Activated CD4-positive, alpha-beta T cell treated with anti-CD3 and anti-CD28 coated beads, Interleukin-2, amount 50 U/mL, for 1 hour (primary cell): ENCODE data around the gene RHBDD3.

ENCODE experiments used
- DNase-seq: peaks from one replicate; pipeline ENCODE4 v3.0.0-alpha.2; 2020

The RHBDD3 gene

DNA sequence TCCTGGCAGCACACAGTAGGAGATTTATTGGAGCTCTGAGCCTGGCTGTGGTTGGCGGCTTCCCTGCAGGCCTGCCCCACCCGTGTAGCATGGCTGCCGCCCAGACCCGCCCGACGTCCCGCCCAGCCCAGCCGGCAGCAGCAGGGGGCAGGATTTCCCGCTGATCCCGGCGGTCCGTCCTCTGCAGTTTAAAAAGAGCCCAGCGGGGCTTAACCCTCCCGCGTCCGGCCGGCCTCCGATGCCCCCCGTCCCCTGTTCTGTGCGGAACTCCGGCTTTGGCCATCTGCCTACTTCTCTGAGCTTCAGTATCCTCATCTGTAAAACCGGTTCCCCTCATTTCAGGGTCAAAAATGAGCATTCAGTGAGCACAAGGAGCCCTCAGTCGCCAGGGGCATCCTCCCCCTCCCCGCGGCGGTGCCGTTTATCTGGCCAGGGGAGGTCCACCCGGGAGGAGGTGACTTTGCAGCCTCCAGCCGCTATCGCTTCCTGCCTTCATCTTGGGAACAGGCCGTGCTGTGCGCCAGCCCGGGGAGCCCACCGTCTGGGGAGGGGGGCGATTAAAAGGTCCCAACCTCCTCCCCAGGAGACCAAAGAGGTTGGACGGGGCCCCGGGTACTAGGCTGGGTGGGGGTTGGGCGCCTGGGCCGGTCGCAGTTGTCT, 38.5 kb upstream of the RHBDD3 start, which contains the start of gene GAS2L1:
Gene GAS2L1 (plus strand): TSS at position 476 of the 660 bp plus-strand sequence. CDS start 1,456 bp downstream, outside the sequence.
- DNase-seq: peak; percentile 29

DNA sequence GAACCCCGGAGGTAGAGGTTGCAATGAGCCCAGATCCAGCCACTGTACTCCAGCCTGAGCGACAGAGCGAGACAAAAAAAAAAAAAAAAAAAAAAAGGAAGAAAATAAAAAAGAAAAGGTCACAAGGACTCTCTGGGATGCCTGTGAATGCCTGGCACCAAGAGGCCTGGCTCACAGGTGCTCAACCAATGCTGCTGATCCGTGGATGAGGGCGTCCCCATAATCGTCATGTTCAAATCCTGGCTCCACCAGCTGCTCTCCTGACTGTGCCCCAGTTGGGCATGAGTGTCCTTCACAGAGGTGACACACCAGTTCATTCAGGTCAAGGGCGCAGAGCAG, 38.0 kb upstream of the RHBDD3 start:
- DNase-seq: no peak

DNA sequence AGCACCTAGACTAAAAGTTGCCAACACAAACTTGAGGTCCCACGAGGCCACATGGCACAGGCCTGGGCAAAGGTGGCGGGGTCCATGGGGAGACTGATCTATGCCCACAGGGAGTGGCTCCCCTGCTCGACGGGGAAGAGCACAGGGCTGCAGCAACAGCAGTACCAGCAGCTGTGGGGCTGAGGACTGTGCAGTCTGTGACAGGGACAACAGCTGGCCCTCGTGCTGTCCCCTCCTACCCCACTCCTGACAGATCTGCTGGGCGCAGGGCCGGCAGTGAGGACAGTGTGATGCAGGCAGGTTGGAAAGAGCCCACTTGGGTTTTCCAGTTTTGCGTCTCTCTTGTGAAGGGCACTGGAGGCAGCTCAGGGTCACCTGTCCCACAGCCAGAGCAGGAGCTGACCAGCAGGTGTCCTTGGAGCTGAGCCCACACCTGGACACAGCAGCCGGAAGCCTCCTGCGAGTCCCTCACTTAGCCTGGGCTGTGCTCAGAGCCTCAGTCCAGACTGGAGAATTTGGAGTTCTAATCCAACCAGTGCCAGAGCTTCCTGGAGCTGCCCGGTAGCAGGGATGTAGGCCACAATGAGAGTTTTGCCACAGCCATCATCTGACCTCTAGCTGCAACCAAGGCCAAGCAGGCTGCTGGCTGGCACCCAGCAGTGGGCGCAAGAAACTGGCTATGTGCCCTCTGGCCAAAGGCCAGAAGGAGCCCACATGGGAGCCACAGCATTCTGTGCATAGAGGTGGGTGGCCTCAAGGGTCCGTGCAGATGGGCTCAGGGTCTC, 35.1 kb upstream of the RHBDD3 start:
- DNase-seq: no peak

DNA sequence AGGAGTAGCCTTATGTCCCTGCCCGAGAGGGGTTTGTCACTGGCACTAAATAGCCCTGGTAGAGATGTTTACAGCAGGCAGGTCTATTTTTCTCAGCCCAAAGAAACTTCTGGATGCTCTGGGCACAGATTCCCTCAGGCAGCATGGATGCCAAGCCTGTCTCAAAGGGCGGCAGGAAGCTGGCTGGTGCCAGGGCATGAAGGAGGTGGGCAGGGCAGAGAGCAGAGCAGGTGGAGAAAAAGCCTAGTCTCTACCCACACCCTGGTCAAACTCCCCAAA, 34.6 kb upstream of the RHBDD3 start:
- no peak for DNase-seq

DNA sequence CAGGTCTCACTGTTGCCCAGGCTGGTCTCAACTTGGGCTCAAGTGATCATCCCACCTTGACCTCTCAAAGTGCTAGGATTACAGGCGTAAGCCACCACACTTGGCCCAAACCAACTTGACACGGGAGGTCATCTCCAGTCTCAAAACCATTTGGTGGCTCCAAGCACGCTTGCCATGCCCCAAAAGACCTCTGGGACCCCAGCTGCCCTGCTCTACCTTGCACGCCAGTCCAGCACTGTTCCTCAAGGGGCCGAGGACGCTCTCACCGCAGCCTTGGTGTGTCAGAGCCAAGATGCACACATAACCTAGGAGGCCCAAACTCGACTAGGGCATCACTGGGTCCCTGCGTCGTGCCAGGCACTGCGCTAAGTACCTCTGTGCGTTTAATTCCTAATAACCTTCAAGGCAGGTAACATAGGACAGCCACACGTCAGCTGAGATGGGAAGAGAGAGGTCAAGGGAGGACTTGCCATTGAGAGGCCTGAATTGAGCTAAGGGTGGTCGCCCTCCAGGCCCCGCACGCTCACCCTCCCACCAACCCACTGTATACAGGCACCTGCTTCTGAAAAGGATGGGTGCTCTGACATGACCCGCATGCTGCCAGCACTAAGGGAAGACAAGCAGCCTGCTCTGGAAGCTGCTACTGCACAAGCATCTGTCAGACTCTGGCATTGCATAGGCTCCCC, 34.1 kb upstream of the RHBDD3 start:
- DNase-seq: no peak

DNA sequence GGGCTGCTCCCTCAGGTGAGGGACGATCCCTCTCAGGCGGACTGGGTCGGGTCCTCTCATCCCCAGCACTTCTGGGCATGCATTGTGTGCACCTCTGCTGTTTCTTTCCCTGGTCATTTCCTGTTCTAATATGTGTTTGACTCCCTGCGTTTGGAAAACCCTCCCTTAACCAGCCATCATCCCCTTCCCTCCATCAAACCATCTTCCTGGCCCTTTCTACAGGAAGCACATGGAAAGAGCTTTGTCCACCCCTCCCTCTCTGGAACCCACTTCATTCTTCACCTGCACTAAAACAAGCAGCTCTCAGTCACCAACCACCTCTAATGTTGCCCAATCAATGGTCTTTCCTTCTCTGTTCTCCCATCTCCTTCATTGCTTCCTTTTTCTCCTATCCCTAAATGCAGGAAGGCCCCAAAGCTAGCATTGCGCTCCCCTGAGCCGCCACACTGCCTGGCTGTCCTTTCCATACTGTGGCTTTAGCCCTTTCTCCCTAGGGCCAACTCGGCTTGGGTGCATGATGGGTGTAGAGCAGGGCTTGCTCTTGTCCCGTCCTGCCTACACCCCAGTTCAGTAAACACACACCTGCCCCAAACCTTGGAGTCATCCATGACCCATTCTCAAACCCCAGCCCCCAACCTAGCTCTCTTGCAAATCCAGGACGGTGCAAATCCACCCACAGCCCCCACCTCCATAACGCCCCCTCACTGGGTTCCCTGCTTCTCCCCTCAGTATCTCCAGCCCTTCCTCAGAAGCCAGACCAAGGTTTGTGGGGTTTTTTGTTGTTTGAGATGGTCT, 33.2 kb upstream of the RHBDD3 start:
- no peak for DNase-seq

DNA sequence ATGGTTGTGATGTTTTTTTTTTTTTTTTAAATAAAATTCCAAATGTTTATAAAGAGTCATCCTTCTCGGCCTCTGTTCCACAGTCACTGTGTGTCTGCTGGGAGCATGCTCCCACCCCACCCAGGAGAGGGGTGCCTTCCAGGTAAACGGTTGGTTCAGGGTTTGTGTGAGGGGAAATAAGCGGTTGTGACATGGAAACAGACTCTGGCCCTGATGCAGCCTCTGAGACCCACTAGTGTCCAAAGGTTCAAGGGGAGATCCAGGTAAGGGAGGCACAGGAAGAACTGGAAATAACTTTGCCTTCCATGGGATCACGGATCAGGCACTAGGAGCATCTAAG, 32.7 kb upstream of the RHBDD3 start:
- DNase-seq: no peak

DNA sequence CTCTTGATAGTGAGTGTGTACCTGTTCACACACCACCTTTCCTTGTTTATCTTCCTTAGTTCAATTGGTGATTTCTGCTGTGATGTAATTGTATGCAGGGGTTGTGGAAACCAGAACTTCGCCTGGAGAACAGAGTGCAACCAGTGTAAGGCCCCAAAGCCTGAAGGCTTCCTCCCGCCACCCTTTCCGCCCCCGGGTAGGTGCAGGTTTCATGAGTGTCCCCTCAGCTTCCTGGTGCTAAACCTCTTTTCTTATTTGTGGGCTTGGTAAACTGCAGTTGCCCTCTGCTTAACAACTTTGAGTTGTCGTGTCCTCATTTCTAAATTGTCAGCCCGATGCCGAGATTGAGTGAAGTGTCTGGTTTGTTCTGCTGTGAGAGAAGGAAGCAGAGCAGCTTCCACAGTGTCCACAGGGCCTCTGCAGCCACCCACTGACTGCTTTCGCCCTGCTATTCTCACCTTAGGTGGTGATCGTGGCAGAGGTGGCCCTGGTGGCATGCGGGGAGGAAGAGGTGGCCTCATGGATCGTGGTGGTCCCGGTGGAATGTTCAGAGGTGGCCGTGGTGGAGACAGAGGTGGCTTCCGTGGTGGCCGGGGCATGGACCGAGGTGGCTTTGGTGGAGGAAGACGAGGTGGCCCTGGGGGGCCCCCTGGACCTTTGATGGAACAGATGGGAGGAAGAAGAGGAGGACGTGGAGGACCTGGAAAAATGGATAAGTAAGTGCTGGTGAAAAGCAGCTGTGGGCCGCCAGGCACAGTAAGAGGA, 31.5 kb upstream of the RHBDD3 start:
- no peak for DNase-seq

DNA sequence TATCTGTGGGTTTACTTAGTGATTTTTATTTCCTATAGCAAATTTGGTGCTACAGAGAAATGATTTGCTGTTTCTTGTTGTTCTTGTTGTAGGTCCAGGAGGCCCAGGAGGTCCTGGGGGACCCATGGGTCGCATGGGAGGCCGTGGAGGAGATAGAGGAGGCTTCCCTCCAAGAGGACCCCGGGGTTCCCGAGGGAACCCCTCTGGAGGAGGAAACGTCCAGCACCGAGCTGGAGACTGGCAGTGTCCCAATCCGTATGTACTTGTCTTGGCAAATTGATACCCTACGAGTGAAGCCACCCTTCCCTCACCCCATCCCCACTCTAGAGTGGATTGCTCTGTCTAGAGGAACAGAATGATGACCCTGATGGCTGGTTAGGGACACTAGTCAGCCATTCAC, 30.9 kb upstream of the RHBDD3 start:
- DNase-seq: no peak

DNA sequence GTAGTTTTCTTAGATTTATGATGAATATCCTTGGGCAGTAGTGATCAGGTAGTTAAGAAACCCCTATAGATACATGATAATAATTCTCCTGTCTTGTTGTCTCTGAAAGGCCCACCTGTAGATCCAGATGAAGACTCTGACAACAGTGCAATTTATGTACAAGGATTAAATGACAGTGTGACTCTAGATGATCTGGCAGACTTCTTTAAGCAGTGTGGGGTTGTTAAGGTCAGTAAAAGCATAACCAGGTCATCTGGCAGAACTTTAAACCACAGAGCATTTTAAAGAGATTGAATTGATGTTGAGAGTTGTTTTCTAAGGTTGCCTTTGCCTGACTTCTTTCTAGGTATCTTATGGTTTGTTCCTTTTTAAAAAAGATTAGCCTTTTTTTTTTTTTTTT, 24.6 kb upstream of the RHBDD3 start:
- no peak for DNase-seq

DNA sequence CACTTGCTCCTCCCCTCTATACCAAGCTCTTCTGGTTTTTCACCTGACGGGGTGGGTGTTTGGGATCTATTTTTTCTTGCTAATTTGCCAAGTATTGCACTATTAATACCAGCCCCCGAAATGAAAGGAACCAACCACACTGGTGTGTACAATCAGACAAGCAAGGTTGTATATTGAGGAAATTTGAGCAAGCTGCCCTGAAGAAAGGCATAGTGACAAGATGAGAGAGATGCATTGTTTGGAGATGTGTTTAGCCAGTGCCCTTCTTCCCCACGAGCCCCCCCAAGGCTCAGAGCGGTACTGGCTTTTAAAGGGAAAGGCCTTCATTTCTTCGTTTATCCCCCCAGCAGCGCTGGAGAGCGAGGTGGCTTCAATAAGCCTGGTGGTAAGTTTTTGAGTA, 23.4 kb upstream of the RHBDD3 start:
- no peak for DNase-seq

DNA sequence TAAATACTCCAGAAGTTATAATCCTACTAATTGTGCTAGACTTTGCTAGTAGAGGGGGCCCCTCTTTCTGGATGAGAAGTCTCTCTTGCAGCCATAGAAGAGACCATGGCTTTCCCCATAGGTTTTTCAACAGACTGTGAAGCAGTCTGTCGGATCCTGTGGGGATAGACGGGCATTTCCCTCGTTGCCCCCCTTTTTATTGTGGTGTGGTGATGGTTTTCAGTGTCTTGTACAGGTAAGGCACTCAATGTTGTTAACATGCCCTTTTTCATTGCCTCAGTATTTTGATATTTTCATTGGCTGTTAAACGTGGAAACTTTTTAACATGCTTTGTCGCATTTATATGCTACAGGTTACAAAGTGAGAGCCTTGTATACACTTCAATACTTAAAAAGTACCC, 22.3 kb upstream of the RHBDD3 start:
- no peak for DNase-seq

DNA sequence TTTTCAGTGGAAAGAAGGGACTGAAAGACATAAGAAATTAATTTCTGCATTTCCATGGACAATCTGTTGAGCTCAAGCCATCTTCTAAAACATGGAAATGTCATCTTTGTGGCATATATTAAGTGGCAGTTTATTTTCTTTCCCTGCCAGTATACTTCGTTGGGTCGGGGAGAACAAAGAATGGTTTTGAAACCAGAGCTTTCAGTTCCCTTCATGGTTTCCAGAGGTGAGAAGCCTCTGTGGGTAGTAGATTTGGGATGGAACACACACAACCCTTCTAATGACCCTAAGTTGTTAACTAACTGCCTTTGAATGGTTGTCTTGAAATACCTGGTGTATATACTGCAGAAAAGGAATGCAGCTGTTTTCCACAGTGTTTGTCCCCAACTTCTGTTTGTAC, 21.1 kb upstream of the RHBDD3 start:
- DNase-seq: no peak

DNA sequence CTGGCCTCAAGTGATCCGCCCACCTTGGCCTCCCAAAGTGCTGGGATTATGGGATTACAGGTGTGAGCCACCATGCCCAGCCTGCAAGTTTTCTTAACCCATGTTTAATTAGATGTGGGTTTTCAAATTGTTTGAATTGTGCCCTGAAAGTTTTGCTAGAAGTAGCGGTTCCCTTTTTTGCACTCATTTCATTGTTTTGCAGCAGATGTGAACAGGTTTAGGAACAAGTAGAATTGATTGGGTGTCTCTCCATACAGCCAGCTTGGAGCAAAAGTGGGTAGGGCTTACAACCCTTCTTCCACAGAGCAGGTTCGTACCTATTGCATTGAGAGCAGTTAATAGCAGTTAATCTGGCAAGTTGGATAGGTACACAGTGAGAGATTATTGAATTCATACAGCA, 16.4 kb upstream of the RHBDD3 start:
- DNase-seq: no peak

DNA sequence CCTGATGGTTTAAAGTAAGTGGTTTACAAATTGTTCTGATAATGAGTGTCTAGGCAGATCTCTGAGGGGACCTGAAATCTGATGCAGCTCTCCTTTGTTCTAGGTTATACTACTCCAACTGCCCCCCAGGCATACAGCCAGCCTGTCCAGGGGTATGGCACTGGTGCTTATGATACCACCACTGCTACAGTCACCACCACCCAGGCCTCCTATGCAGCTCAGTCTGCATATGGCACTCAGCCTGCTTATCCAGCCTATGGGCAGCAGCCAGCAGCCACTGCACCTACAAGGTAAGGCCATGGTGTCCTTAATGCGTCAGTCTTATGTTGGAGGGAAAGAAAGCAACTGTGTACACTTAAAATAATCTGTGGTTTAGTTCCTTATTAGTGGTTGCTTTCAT, 10.1 kb upstream of the RHBDD3 start:
- no peak for DNase-seq

DNA sequence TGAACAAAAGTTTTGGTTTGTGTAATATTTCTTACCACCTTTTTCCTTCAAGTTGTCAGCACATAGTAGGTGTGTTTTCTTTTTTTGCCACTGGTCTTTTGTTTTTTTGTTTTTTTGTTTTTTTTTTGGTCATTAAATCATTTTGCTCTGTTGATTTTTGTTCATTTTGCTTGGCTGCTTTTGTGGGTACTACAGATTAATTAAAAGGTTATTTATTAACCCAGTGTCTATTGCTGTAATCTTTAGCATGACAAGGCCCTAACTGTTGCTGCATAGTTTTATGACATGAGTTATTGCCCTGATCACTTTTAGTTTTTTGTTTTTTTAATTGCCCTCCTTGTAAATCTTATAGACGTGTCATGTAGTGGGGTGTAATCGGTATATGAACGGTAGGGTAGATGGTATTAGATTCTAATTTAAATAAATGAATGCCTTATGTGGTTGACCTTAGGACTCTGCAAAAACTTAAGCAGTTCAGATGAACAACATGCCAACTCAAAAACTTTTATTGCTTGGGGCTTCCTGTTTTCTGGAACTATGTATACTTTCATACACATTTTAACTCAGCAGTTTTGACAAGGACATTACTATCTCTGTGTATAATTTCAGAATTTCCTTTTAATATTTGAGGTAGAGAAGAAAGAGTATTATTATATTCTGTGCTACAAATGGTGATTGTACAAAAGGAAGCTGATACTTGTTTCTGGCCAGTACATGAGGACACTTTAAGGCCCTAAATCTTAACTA, 8.2 kb upstream of the RHBDD3 start:
- no peak for DNase-seq

DNA sequence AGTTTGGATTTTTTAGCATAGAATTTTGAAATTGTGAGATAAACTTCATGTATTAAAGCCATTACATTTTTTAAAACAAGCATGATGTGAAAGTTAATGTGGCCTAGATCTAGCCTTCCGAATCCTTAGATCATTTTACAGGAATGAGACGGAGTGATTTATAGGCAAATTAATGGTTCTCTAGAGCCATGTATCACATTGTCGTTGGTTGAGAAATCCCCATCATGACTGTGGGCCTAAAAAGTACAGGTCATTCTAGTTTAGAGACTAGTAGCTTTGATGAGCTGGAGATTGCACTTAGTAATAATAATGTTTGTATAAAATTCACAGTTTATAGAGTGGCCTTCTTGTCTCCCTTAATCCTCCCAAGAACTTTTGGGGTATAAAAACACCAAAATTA, 7.4 kb upstream of the RHBDD3 start:
- no peak for DNase-seq

DNA sequence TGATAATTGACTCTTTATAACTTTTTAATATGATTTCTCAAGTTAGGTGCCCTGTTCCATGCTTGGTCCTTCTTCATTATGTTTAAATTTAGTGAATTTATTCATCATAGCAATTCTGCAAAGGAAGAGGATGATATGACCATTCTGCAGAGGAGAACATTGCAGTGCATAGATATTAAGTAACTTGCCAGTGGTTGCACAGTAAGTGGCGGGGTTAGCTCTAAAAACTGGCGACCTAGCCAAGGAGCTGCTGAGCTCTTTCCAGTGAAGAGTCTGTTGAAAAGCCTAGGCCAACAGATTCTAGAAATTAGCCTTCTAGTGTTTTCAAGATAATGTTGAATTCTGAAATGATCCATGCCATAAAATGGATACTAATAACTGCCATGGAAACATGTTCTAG, 4.8 kb upstream of the RHBDD3 start:
- DNase-seq: no peak

DNA sequence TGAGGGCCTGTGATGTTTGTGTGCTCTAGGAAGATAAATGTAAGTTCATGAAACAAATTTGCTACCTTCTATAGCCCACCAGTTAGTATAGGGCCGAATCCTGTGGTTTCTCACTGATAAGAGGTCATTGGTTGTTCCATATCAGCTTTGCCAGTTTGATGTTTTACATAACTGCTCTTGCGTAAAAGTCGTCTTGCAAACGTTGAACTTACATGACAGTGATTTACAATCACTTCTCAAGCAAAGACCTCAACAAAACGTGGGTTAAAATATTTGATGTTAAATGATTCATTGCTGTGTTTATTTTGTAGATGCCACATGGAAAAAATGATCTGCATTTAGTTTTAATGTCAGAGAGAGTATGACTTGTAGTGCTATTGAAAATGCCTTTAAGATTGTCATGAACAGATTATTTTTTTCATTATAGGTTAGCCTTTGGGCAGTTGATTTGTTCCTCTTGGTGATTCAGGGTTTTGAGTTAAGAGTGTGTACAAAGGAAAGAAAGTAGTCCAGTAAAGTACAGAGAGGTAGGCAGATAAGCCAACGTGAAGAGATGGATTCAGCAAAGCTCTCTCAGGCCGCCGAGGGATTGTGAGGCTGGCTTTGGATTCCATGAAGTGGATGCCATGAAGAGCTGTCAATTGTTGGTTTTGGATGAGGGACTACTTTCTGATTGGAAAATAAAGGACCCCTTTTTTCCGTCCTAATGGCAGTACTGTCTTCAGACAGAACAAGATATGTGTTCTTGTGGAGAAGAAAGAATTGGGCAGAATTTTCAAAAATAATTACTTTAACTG, 2.9 kb upstream of the RHBDD3 start:
- no peak for DNase-seq

DNA sequence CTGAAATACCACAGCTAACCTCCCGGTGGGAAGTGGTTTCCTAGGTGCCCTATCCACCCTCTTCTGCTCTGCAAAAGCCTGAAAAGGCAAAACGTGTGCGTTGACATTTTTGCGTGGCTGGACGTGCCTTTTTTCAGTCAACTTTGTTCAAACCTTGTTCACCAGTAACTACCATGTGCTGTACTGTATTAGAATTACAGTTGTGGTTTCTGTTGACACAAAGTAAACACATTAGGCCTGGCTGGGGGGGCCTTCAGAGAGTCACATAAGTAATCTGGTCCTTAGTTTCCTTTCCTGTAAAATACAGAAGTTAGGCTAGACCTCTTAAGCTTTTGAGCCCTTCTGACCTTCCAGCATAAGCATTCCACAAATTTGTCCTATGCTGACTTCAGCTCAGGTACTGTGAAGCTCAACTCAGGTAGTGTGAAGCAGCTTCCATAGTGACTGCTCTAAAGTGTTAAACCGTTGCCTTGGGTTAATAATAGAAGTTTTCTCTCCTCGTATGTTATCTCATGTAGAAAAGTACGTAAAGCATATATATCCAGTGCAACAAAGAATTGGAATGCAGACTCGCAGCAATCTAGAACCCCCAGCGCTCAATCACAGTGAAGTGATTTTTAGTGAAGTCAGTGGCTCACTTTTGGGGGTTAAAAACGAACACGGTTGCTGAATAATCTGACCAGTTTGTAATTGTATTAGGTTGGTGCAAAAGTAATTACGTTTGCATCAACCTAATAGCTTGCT, 2.1 kb upstream of the RHBDD3 start:
- no peak for DNase-seq

DNA sequence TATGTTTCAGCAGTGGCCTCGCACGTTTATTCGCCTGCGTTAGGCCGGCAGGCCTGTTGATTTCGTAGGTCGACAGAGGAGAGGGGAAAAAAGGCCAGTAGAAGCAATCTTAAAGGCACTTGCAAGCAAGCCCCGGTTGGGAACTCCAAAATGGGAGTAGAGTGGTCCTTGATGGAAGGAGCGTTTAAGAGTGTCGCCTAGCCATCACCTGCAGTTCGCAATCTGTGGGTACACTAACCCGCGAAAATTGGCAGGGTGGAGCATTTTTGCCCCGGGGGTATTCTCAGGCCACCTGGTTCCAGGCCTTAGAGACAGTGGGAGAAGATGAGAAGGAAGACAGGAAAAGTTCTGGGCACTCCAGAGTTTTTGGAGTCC, 1.4 kb upstream of the RHBDD3 start:
- no peak for DNase-seq
